HepG2 (cell line): ENCODE measurements around the gene ARL6IP4. TPM values are rescaled to one million over a fixed set of nuclear protein-coding genes. Genes with fewer than 3 reads are reported as not detected.

Experiments used
- AHR ChIP-seq: IDR thresholded peaks from 2 replicates; pipeline ENCODE4 v1.6.1; 2018; ENCODE audit warnings: missing genetic modification reagents, missing compliant biosample characterization
- AKNA ChIP-seq: sonication (generic); formaldehyde crosslinking; IDR thresholded peaks from 2 replicates; pipeline ENCODE4 v1.4.0; 2020; ENCODE audit warnings: missing genetic modification reagents, borderline replicate concordance
- DNMT1 ChIP-seq: sonication (generic); formaldehyde crosslinking; IDR thresholded peaks from 2 replicates; pipeline ENCODE4 v1.5.1; 2020; ENCODE audit warnings: mild to moderate bottlenecking, missing genetic modification reagents
- PITX1 ChIP-seq: sonication (generic); formaldehyde crosslinking; IDR thresholded peaks from 2 replicates; pipeline ENCODE4 v1.5.1; 2020; ENCODE audit warnings: mild to moderate bottlenecking, missing genetic modification reagents
- PREB ChIP-seq: sonication (generic); formaldehyde crosslinking; IDR thresholded peaks from 2 replicates; pipeline ENCODE4 v1.4.0; 2020; ENCODE audit warnings: missing genetic modification reagents
- STAT6 ChIP-seq: sonication (generic); formaldehyde crosslinking; IDR thresholded peaks from 2 replicates; pipeline ENCODE4 v1.4.0; 2020; ENCODE audit warnings: missing genetic modification reagents, mild to moderate bottlenecking, borderline replicate concordance
- THYN1 ChIP-seq: sonication (generic); formaldehyde crosslinking; IDR thresholded peaks from 2 replicates; pipeline ENCODE4 v1.8.1; 2023; ENCODE audit warnings: low read depth, mild to moderate bottlenecking, moderate library complexity, missing genetic modification reagents, borderline replicate concordance
- ZKSCAN5 ChIP-seq: sonication (generic); formaldehyde crosslinking; IDR thresholded peaks from 2 replicates; pipeline ENCODE4 v1.5.1; 2020; ENCODE audit warnings: mild to moderate bottlenecking, missing genetic modification reagents
- polyA plus RNA-seq, 8 experiments: library from polyadenylated mRNA; depleted of rRNA in 3 of 8; stranded (reverse) in 7 of 8; unstranded in 1 of 8; fragments of >200 nt; fragmentation: Illumina TruSeq in 4 of 8; extraction: Trizol in 4 of 8; gene quantifications; 2 replicates each; pipeline versions ENCODE4 v1.2.1 to v1.2.3, GENCODE V29; 2011 to 2016; ENCODE audit warnings: low read depth in 4 of 8, missing spikeins in 1 of 8, mixed read lengths in 1 of 8; ENCODE audit not compliant: insufficient read depth in 1 of 8
- total RNA-seq, 5 experiments: library from RNA; depleted of rRNA; stranded (reverse); fragments of >200 nt; fragmentation: Illumina TruSeq; extraction: Trizol; gene quantifications; 2 replicates each; pipeline ENCODE4 v1.2.3, GENCODE V29; 2016; ENCODE audit warnings: low read depth in 1 of 5

ARL6IP4 gene
- total and polyA plus RNA-seq, 2 of the 13 experiments (the other 11 are each of a cell fraction or from before 2014, with no cell fraction given), result 155 to 220 TPM

DNA sequence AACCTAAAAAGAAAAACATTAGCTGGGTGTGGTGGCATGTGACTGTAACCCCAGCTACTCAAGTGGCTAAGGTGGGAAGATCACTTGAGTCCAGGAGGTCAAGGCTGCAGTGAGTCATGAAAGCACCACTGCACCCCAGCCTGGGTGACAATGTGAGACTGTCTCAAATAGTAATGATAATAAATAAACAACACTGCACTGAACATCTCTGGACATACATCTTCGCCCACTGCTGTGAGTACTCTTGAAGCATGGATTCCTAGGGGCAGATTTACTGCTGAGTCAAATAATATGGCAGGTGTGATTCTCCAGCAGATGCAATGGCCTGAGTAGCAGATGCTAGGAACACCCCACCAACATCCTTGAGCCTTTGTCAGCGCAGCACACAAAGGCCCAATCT, 37.8 kb upstream of the ARL6IP4 start (continued):
- TF ChIP-seq AKNA (CRISPR knock-in tag) (no peak), THYN1 (CRISPR knock-in tag) (no peak), PREB (CRISPR knock-in tag) (no peak), ZKSCAN5 (no peak), PITX1 (no peak), STAT6 (CRISPR knock-in tag) (no peak), AHR (0 out of 2 replicates have a peak, but pooled peaks have one; percentile 31), DNMT1 (CRISPR knock-in tag) (no peak)
- TF ChIP-seq, all 625 proteins: peak for 17
